Esophagus squamous epithelium (tissue), 5 donors: Measurements from ENCODE around the gene LYRM1. TPM values are rescaled to one million over a fixed set of nuclear protein-coding genes. Genes with fewer than 3 reads are reported as not detected.
A peak's percentile ranks its signal among the peaks of the same experiment; 100 is the strongest.

ENCODE experiments used
- DNase-seq: peaks from one replicate; lab custom pipeline; 2025; lab: John Stamatoyannopoulos, UW
- H3K27ac ChIP-seq, 4 donors: fragments of 200-600 bp; sonication (generic); one replicate each; pipeline ENCODE4 v1.5.1; 2016 to 2019; ENCODE audit warnings: mild to moderate bottlenecking in 1 of 4
- H3K27me3 ChIP-seq, 4 donors: fragments of 200-600 bp; sonication (generic); 1 replicate in 3 of 4; 2 replicates in 1 of 4; pipeline versions ENCODE4 v1.5.1 to v1.6.0; 2017 to 2021; ENCODE audit warnings: antibody characterized with exemption in 1 of 4
- H3K36me3 ChIP-seq, 3 donors: fragments of 200-600 bp; sonication (generic); one replicate each; pipeline ENCODE4 v1.5.1; 2016 to 2019
- H3K4me1 ChIP-seq, 3 donors: fragments of 200-600 bp; sonication (generic); one replicate each; pipeline ENCODE4 v1.5.1; 2017 to 2019
- H3K4me3 ChIP-seq, 4 donors: fragments of 200-600 bp; sonication (generic); 1 replicate in 3 of 4; 2 replicates in 1 of 4; pipeline ENCODE4 v1.5.1; 2016 to 2019; ENCODE audit warnings: mild to moderate bottlenecking in 2 of 4, moderate library complexity in 1 of 4
- H3K9me3 ChIP-seq, 3 donors: fragments of 200-600 bp; sonication (generic); one replicate each; pipeline ENCODE4 v1.5.1; 2016 to 2019
- CTCF ChIP-seq, 6 experiments: fragments of 450-650 bp in 4 of 6; fragments of 200-600 bp in 2 of 6; sonication (generic) in 2 of 6; IDR thresholded peaks; one replicate each; pipeline ENCODE4 v1.5.1; 2016 to 2019; ENCODE audit warnings: antibody characterized with exemption in 6 of 6, mild to moderate bottlenecking in 4 of 6, moderate library complexity in 4 of 6
- POLR2A ChIP-seq, 4 donors: fragments of 450-650 bp; IDR thresholded peaks; one replicate each; pipeline ENCODE4 v1.6.1; 2017; ENCODE audit warnings: antibody characterized with exemption in 4 of 4, mild to moderate bottlenecking in 4 of 4, moderate library complexity in 3 of 4
- WGBS, 2 donors: methylation state at CpG; one replicate each; pipeline ENCODE4 v1.1.5; 2018; 5-methylcytosine and 5-hydroxymethylcytosine counted together
- intact Hi-C: fragments of 100-400 bp; cut with DNase I; formaldehyde crosslinking; loops from one replicate; pipeline ENCODE4 v1.15.0; 2022
- total RNA-seq, 4 donors: library from RNA; depleted of rRNA; stranded (reverse); fragments of >200 nt; gene quantifications; one replicate each; pipeline ENCODE4 v1.1.0, GENCODE V29; 2016
- donor health status: DM: yes; HTN: yes; CAD: no.

LYRM1 gene
- total RNA-seq, 4 donors from 2014 or later = 21.9 to 37.9 (median 34.3) TPM

- H3K27me3 ChIP-seq = no peaks in the 10 kb centered on the region
- no peak overlapping the region for H3K4me3 ChIP-seq
- H3K9me3 ChIP-seq = no peaks in the 10 kb centered on the region
- 64 to 69% methylated on average over 5 of the region's 5 CpGs for WGBS, 2 donors
- no peaks in the 10 kb centered on the region for H3K36me3 ChIP-seq
- H3K27ac ChIP-seq = peak overlapping the region in 3 of 4 donors; percentile 41 to 51 (median 48)
- TF ChIP-seq CTCF (IDR thresholded peaks at IDR 0.05) (no peak), POLR2A (IDR thresholded peaks at IDR 0.05) (no peak)
- DNase-seq = no peak
- H3K4me1 ChIP-seq = peaks cover 7 to 75% (median 32%) of the 10 kb centered on the region in 3 donors
- intact Hi-C loops = no loop called here
Observed at GRCh38 chr16:20883554-20884239, 16.9 kb upstream of the LYRM1 start.

GRCh38 chr16:20884240-20884556 lies 16.4 kb upstream of the LYRM1 start:
- H3K36me3 ChIP-seq = no peaks in the 10 kb centered on the region
- peaks cover 7 to 70% (median 27%) of the 10 kb centered on the region in 3 donors for H3K4me1 ChIP-seq

GRCh38 chr16:20886320-20886719 lies 14.3 kb upstream of the LYRM1 start:
- peaks cover 0 to 2% (median 0%) of the 10 kb centered on the region in 3 donors for H3K36me3 ChIP-seq
- WGBS, 2 donors = 23 to 75% methylated on average over 1 of the region's 1 CpG
- no peak for TF ChIP-seq POLR2A (IDR thresholded peaks at IDR 0.05)
- TF ChIP-seq CTCF (IDR thresholded peaks at IDR 0.05) = no peak
- no peaks in the 10 kb centered on the region for H3K27me3 ChIP-seq
- H3K4me1 ChIP-seq = peaks cover 0 to 57% (median 22%) of the 10 kb centered on the region in 3 donors
- H3K4me3 ChIP-seq = no peak overlapping the region
- H3K9me3 ChIP-seq = no peaks in the 10 kb centered on the region
- DNase-seq = no peak
- H3K27ac ChIP-seq = no peak overlapping the region
- intact Hi-C loops = no loop called here

More at GRCh38 chr16:20884240-20884556, 16.4 kb upstream of the LYRM1 start:
- Histone ChIP-seq H3K9me3 (no peaks in the 10 kb centered on the region), H3K27ac (peak overlapping the region in 3 of 4 donors; percentile 41 to 51 (median 48)), H3K4me3 (no peak overlapping the region), H3K27me3 (no peaks in the 10 kb centered on the region)
- no peak for DNase-seq
- TF ChIP-seq POLR2A (IDR thresholded peaks at IDR 0.05) (no peak), CTCF (IDR thresholded peaks at IDR 0.05) (no peak)
- WGBS, 2 donors = 59 to 91% methylated on average over 1 of the region's 1 CpG
- intact Hi-C loops = no loop called here

DNA sequence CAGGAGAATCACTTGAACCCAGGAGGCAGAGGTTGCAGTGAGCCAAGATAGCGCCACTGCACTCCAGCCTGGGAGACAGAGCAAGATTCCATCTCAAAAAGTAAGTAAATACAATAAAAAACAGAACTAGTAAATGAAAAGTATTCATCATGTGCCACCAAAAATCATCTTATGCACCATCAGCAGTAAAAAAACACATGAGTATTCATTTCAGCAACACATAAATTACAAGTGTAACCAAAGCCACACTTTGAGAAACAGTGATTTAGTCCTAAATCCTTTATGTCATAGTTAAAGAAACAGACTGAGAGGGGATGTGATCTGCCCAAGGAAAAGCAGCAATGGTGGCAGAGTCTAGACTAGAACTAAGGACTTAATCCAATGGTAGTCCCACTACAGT lies 13.4 kb upstream of the LYRM1 start:
- H3K4me3 ChIP-seq = no peak overlapping the region
- H3K9me3 ChIP-seq = no peaks in the 10 kb centered on the region
- peak overlapping the region in 1 of 4 donors; percentile 7 for H3K27ac ChIP-seq
- H3K36me3 ChIP-seq = peaks cover 0 to 10% (median 0%) of the 10 kb centered on the region in 3 donors
- intact Hi-C loops = no loop called here
- TF ChIP-seq POLR2A (IDR thresholded peaks at IDR 0.05) = no peak
- TF ChIP-seq CTCF (IDR thresholded peaks at IDR 0.05) = no peak
- 91 to 100% methylated on average over 1 of the region's 1 CpG for WGBS, 2 donors
- DNase-seq = no peak
- peaks cover 0 to 48% (median 22%) of the 10 kb centered on the region in 3 donors for H3K4me1 ChIP-seq
- no peaks in the 10 kb centered on the region for H3K27me3 ChIP-seq

DNA sequence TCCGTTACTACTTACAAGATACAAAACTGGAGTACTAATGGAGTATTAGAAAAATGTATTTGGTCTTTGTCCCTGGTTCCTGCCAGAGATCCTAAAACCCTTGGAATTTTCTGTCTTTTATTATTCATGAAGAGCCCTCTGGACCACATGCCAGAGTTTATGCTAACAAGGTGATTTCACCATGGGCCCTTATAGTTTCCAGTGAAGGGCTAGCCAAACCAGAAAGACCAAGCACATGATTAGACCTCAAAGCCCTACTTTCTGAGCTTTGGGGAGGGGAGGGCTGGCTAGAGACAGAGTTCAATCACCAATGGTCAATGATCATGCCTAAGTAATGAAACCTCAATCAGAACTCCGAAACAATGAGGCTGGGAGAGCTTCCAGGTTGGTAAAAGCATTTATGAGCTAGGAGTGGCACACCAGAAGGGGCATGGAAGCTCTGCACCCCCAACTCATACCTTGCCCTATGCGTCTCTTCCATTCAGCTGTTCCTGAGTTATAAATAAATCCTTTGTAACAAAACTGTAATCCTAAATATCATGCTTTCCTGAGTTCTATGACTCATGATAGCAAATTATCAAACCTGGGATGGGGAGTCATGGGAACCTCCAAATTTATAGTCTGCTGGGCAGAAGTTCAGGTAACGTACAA lies 10.8 kb upstream of the LYRM1 start:
- Histone ChIP-seq H3K36me3 (peaks cover 0 to 36% (median 0%) of the 10 kb centered on the region in 3 donors), H3K9me3 (no peaks in the 10 kb centered on the region), H3K27me3 (no peaks in the 10 kb centered on the region), H3K27ac (no peak overlapping the region), H3K4me3 (no peak overlapping the region), H3K4me1 (peaks cover 0 to 25% (median 6%) of the 10 kb centered on the region in 3 donors)
- WGBS, 2 donors = 74 to 90% methylated on average over 4 of the region's 4 CpGs
- TF ChIP-seq CTCF (IDR thresholded peaks at IDR 0.05) (no peak), POLR2A (IDR thresholded peaks at IDR 0.05) (no peak)
- intact Hi-C loops = no loop called here
- no peak for DNase-seq
